HG02852 (cell line): ENCODE measurements around the gene IL15.
"Not testable (repeated sequence)": the region's sequence is repeated elsewhere in the genome, so short reads cannot be mapped to it uniquely, and the experiment has no call there.

Source experiments
- ATAC-seq: cut with Tn5 transposase; IDR thresholded peaks from one replicate; pipeline ENCODE4 v1.9.1; 2021; ENCODE audit warnings: mild to moderate bottlenecking, moderate library complexity; ENCODE audit not compliant: unreplicated experiment

The IL15 gene, protein sequence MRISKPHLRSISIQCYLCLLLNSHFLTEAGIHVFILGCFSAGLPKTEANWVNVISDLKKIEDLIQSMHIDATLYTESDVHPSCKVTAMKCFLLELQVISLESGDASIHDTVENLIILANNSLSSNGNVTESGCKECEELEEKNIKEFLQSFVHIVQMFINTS

GRCh38 chr4:141636082-141636770 lies at the start of gene IL15:
Gene IL15 (plus strand): TSS chr4:141636583. CDS start chr4:141719465, 82,882 bp downstream.
- ATAC-seq, result peak; percentile 59

- ATAC-seq, result no peak
These were observed 48.5 kb upstream of the IL15 start for GRCh38 chr4:141587897-141588296.

GRCh38 chr4:141595531-141595930 lies 40.9 kb upstream of the IL15 start:
- ATAC-seq, result no peak

DNA sequence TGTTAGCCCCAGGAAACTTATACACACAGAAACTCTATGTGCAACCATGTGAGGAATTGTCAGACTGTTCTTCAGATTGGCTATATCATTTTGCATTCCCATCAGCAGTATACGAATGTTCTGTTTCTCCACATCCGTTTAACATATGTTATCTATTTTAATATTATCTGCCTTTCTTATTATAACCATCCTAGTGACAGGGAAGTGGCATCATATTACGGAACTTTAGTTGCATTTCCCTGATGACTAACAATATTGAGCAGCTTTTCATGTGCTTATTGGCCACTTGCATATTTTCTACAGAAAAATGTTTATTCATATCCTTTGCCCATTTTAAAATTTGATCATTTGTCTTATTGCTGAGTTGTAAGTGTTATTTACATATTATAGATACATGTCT lies 36.5 kb upstream of the IL15 start:
- ATAC-seq, result no peak

DNA sequence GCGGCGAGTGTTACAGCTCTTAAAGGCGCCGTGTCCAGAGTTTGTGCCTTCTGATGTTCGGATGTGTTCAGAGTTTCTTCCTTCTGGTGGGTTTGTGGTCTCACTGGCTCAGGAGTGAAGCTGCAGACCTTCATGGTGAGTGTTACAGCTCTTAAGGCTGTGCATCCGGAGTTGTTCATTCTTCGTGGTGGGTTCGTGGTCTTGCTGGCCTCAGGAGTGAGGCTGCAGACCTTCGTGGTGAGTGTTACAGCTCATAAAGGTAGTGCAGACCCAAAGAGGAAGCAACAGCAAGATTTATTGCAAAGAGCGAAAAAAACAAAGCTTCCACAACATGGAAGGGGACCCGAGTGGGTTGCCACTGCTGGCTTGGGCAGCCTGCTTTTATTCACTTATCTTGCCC lies 31.7 kb upstream of the IL15 start:
- ATAC-seq, result not testable (repeated sequence)

GRCh38 chr4:141605425-141605856 lies 30.9 kb upstream of the IL15 start:
- no peak for ATAC-seq

- ATAC-seq, result no peak
These were observed 27.1 kb upstream of the IL15 start for GRCh38 chr4:141609243-141609642.

DNA sequence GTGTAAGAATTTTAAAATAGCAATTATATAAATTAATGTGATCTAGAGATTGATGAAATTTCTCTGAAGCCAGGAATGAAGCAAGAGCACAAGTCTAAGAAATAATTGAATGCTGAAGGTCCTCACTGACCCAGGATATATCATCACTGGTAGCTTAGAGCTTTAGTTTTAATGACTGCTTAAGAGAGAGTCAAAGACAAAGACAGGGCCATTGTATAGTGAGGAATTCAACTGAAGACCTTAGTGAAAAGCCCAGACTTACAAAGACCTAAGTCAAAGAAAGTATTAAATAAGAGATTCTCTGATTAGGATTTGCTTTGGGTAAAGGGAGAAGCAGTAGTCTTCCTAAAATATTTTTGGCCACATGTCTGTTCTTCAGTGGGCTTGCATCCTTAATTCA lies 26.0 kb upstream of the IL15 start:
- no peak for ATAC-seq

- ATAC-seq, result no peak
These were observed 21.4 kb upstream of the IL15 start for GRCh38 chr4:141614878-141615586.

DNA sequence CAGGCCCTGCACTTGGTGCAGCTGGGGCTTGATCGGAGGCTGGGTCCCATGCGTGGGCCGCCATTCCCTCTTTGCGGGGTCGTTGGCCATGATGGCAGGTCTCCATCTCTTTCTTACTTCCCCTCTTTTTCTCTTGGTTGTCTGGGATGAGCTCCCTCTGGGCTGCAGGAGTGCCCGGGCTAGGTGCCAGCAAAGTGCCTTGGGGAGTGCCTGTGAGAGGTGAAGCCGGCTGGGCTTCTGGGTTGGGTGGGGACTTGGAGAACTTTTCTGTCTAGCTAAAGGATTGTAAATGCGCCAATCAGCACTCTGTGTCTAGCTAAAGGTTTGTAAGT lies 20.8 kb upstream of the IL15 start:
- ATAC-seq, result not testable (repeated sequence)

- ATAC-seq, result no peak
These were observed 15.7 kb upstream of the IL15 start for GRCh38 chr4:141620715-141621114.

DNA sequence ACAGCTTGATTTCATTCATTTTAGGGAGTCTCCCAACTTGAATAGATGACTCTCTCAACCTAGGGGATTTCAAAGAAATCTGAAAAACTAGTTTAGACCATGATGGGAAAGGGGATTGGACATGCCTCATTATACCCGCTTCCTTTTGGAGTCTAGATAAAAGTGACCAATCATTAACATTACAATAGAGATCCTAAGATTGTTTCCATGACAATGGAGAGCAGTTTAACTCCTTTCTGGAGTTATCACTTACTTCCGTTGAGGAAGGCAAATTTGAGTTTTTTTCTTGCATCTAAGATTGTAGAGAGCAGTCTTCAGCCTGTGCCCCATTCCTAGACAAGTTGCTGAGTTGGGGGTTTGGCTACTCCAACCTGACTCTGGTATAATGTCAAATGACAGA lies 11.4 kb upstream of the IL15 start:
- ATAC-seq, result no peak

GRCh38 chr4:141630854-141631253 lies 5.5 kb upstream of the IL15 start:
- no peak for ATAC-seq

GRCh38 chr4:141635736-141636081 lies 674 bp upstream of the IL15 start:
- peak; percentile 49 for ATAC-seq

- ATAC-seq, result peak; percentile 42
These were observed 533 bp downstream of the IL15 start for GRCh38 chr4:141636771-141637460.

DNA sequence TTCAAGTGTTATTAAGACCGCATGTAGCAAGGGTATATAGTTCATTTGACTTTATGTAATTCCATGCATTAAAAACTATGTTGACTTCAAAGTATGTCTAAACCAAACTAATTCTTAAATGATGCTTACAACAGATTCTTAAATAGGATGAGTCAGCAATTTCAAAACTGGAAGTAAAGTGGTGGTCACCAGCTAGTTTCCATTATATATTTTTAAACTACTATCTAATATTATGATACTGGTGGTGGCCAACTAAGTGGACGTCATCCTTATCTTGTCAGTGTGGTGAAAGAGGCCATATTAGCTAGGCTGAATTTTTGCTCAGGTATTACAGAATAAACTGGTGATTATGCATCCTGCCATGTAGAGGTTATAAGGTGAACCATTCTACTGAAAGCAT lies 1.2 kb downstream of the IL15 start:
- no peak for ATAC-seq

DNA sequence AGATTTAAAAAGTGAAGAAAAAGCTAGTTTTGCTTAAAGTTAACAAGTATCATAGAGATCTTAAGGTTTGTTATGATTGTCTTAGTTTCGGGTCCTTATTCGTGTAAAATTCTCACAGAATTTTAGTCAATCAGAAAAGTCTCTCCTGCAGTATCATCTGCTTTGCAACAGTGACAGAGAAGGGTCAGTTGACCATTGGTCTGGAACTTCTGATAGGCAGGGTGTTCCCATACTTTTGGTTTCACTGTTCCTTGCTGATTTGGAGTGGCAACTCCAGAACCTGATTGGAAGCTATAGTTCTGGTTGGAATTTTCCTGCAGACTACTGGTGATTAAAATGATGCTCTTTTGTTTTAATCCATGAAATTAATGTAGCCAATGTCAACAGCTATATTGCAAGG lies 1.8 kb downstream of the IL15 start:
- ATAC-seq, result no peak

GRCh38 chr4:141640696-141641095 lies 4.3 kb downstream of the IL15 start:
- no peak for ATAC-seq

DNA sequence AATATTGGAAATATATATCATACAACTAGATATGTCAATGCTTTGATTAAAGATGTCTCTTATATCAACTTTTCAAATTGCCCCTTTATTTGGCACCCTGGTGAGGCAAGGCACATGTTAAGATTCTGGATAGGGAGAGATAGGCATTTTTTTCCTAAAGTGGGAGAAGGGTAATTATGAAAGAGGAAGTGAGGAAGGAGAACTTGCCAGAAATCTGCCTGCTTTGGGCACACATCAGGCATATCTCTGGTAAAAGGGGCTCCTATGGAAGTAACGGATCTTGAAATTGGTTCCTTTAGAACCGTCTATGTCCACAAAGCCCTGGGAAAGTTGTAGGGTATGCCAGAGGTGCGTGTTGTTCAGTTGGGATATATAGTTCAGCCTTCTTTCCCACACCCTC lies 5.7 kb downstream of the IL15 start:
- no peak for ATAC-seq

DNA sequence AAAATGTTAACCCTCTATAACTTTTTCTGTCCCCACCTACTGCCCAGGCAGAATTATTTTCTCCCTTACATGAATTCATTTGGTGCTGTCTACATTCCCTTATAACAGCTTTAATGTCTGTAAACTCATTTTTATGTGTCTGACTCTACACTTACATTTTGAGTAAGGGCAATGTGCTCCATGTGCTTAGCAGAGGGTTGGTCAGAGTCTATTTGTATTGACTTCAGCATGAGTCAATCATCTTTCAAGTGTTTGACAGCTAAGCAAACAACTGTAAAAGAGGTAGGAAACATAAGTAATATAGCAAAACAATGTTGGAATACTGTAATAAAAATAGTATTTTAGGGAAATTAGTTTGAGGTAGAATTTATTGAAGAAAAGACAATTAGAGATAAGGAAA lies 6.3 kb downstream of the IL15 start:
- no peak for ATAC-seq

- ATAC-seq, result peak; percentile 57
These were observed 7.2 kb downstream of the IL15 start for GRCh38 chr4:141643557-141643956.
